HG03175 (cell line): Measurements from ENCODE around the gene PKDCC.
"Not testable (repeated sequence)": the region's sequence is repeated elsewhere in the genome, so short reads cannot be mapped to it uniquely, and the experiment has no call there.

ENCODE experiments used
- ATAC-seq: cut with Tn5 transposase; IDR thresholded peaks from one replicate; pipeline ENCODE4 v1.9.1; 2021; ENCODE audit warnings: mild to moderate bottlenecking, moderate library complexity; ENCODE audit not compliant: unreplicated experiment

PKDCC gene

DNA sequence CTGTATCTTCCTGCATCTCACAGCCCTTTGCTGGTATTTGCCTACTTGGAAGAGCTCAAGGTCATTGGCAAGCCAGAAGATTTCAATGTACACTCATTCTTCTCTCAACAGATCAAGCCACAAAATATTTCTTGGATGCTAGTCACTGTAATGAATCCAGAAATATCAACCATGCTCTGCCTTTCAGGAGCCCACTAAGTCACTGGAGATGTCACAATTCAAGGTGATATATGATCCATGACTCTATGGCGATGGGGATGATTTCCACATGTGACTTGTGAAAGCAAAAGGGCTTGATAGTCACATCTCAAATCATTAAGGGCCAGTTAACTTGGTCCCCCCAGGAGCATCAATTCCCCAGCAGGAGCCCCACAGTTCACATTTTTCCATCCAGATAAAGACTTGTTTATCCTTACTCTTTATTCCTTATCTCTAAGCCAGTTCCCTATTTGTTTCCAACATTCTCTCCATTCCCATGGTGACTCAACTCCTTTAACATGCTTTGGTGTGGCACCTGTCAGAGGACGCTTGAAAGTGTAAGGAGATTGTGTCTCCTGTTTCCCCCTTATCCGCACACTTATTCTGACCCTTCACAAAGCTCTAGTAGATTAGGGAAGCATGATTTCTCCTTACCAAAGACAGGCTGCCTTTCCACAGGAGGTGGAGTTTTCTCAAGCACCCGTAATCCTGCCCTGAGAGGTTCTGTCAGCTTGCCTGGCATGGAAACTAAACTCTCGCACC lies 15.8 kb downstream of the PKDCC start:
- ATAC-seq = no peak

DNA sequence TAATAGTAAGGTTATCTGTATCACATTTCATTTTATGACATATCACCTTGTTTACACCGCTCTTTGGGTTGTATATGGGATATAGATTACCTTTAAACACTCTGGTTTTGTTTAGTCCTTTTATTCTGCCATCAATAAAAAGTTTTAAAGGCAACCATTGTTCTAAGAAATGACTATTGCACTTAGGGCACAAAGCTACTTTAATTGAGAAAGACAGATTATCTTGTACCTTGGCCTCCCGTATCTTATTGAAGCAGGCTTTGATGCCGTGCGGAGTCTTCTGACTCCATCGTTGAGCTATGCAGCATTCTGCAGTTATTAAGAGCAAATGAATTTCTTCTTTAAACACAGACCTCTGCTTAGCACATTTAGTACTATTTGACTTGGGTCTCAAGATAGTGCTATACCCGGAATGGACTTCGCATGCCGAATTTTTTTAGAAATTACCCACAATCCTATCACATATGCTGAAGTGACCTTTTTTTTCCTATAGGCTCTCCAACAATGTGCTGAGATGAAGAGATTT lies 16.7 kb downstream of the PKDCC start:
- no peak for ATAC-seq

DNA sequence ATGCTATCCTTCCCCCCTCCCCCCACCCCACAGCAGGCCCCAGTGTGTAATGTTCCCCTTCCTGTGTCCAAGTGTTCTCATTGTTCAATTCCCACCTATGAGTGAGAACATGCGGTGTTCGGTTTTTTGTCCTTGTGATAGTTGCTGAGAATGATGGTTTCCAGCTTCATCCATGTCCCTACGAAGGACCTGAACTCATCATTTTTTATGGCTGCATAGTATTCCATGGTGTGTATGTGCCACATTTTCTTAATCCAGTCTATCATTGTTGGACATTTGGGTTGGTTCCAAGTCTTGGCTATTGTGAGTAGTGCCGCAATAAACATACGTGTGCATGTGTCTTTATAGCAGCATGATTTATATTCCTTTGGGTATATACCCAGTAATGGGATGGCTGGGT lies 17.9 kb downstream of the PKDCC start:
- not testable (repeated sequence) for ATAC-seq

GRCh38 chr2:42067001-42067400 lies 19.2 kb downstream of the PKDCC start:
- ATAC-seq = not testable (repeated sequence)

- no peak for ATAC-seq
Measured at GRCh38 chr2:42067521-42067920, 19.7 kb downstream of the PKDCC start.

DNA sequence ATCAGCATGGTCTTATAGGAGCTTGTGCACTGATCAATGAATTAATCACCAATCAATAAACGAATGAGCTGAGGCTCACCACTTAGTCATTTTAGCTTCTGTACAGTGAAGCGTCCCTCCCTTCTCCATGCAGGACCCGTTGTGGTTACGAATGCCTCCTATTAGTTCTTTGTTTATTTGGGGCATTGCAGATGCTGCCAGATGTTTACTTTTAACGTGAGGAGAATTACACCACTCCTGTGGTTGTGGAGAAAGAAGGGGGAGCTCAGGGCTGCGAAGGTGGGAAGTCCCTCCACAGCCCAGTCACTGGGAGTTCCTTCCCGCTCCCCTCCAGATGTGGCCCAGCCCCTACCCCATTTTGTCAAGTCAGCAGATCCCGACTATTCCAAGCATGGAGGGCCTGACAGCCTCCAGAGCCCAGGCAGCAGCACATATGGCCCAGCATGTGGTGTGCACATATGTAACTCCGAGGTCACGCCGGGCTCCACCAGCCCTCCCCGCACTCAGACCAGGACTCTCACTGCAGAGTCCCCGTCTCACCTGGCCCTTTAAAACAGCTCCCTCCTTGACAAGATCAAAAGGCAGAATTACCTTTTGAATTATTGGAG lies 20.9 kb downstream of the PKDCC start:
- ATAC-seq = no peak

GRCh38 chr2:42069568-42069967 lies 21.7 kb downstream of the PKDCC start:
- ATAC-seq = no peak

GRCh38 chr2:42071791-42072190 lies 24.0 kb downstream of the PKDCC start:
- ATAC-seq = no peak

DNA sequence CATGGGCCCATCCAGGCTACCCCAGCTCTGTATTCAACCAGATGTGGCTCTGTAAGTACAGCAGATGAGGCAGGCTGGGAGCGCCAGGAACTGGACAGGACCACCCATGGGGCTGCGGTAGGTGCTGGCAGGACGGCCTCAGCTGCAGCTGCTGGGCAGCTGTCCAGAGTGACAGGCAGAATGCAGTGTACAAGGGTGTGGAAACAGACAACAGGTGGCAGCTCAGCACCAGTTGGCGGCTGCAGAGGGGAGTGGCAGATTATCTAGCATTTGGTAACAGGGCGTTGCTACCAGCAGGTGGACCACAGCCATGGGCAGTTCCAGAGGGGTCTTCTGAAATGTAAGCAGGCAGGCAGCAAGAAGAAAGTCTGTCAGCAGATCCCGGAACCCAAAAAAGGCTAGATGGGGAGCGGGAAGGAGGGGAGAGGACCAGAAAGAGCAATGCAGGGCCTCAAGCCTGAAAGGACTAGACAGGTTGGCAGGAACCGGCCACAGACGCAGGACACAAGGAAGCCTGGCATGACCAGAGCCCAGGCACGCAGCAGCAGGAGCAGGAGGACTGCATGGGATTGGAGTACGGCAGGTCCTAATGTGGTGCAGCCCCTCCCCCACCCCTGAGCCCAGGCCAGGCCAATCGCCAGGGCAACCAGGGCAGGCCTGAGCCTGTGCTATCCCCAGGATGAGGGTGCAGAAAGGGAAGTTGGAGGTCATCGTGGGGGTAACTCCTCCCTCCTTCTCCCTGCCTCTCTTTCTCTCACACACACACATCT lies 24.7 kb downstream of the PKDCC start:
- no peak for ATAC-seq

DNA sequence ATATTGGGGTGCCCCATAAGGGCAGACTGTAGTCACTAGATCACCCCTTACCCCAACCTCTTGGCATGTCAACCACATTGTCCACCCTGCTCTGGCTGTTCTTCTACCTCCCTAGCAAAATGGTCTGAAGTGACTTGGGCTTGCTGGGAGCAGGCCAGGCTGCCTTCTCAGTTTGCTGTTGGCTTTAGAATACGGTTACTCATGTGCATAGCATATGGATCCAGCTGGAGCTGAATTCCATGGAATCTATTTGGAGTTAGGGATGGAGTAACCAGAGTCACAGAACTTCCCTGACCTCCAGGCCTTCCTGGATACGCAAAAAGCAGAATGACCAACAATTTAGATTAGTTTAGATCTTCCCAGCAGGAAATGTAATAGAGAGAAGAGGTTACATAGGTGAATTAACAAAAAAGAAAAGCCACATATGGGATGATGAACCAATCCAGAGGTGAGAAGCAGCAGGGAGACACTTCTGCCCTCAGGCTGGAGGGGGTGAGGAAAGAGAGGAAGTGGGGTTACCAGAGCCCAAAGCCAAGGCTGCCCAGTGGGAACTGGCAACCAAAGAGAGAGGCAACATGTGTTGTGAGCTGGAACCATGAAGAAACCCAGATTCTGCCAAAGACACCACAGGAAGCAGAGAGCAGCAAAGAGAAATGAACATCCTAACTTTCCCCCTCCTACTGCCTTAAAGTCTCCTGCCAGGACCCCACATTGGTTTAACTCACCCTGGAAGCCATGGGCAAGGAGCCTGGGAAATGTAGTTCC lies 26.1 kb downstream of the PKDCC start:
- ATAC-seq = no peak

- ATAC-seq = no peak
Measured at GRCh38 chr2:42074661-42075060, 26.8 kb downstream of the PKDCC start.

GRCh38 chr2:42076357-42077225 lies 28.8 kb downstream of the PKDCC start:
- no peak for ATAC-seq

DNA sequence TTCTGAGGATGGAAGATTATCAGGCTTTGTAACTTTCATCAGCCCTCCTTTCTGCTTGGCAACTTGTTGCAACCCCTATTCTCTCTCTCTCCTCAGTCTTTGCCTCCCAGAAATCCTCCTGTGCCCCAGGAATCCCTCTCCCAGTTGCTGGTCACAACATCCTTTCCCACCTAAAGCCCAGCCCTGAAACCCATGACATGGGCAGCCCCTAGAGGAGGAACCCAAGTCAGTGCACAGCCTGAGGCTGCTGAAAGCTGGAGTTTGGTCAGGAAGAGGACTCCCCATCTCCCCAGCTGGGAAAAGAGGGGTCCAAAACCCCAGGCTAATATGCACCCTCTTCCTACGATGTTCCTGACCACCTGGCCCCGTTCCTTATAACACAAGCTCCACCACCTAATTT lies 29.5 kb downstream of the PKDCC start:
- no peak for ATAC-seq

- no peak for ATAC-seq
Measured at GRCh38 chr2:42079737-42080287, 32.0 kb downstream of the PKDCC start.

GRCh38 chr2:42081151-42081550 lies 33.3 kb downstream of the PKDCC start:
- not testable (repeated sequence) for ATAC-seq

- no peak for ATAC-seq
Measured at GRCh38 chr2:42082016-42082415, 34.2 kb downstream of the PKDCC start.

DNA sequence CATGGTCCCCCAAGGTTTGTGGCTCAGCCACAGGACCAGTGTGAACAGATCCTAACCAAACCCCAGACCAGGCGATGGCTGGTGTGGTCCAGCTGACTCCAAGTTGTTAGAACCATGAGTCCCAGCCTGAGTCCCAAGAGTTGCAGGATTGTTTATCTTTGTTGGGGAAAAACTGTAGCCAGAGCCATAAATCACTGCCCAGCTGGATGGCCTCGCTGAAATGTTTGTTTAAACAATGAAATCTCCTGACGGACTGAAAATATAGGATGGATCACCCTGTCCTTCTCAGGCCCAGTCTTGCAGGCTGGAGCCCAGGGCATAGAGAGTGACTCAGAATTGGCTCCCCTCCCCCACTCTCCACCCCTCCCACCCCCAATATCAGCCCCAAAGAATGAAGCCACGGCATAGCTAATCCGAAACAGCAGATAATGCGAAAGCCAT lies 36.4 kb downstream of the PKDCC start:
- ATAC-seq = no peak

- not testable (repeated sequence) for ATAC-seq
Measured at GRCh38 chr2:42085070-42085469, 37.2 kb downstream of the PKDCC start.

GRCh38 chr2:42085706-42086487 lies 38.1 kb downstream of the PKDCC start:
- ATAC-seq = peak; percentile 9
